GM23338 (cell line): Measurements from ENCODE around the gene DENND2A. TPM values are rescaled to one million over a fixed set of nuclear protein-coding genes. Genes with fewer than 3 reads are reported as not detected.

Experiments used
- ATAC-seq: fragments of 200-7000 bp; cut with Tn5 transposase; 3 replicates; pipeline ENCODE4 v1.9.1; 2020
- DNase-seq: peaks from one replicate; pipeline ENCODE4 v3.0.0-alpha.2; 2015; ENCODE audit warnings: low spot score
- H2AFZ ChIP-seq: fragments of 200-600 bp; sonication (generic); 2 replicates; pipeline ENCODE4 v1.8.0; 2016; ENCODE audit warnings: antibody characterized with exemption, mild to moderate bottlenecking, moderate library complexity
- H3F3A ChIP-seq: fragments of 200-600 bp; sonication (generic); replicated peaks from 2 replicates; pipeline ENCODE4 v1.8.0; 2017; ENCODE audit warnings: antibody characterized with exemption, mixed run types, low read depth
- H3K27ac ChIP-seq: fragments of 200-600 bp; sonication (generic); 2 replicates; pipeline ENCODE4 v1.6.1; 2016; ENCODE audit warnings: low read depth
- H3K27me3 ChIP-seq: fragments of 200-600 bp; sonication (generic); 2 replicates; pipeline ENCODE4 v1.8.0; 2016; ENCODE audit warnings: mild to moderate bottlenecking, mixed run types, moderate library complexity; ENCODE audit not compliant: insufficient read depth
- H3K36me3 ChIP-seq: fragments of 200-600 bp; sonication (generic); 2 replicates; pipeline ENCODE4 v1.8.0; 2016; ENCODE audit warnings: mild to moderate bottlenecking; ENCODE audit not compliant: insufficient read depth
- H3K4me1 ChIP-seq: fragments of 200-600 bp; sonication (generic); 2 replicates; pipeline ENCODE4 v1.8.0; 2016; ENCODE audit warnings: mild to moderate bottlenecking, moderate library complexity; ENCODE audit not compliant: insufficient read depth
- H3K4me2 ChIP-seq: fragments of 200-600 bp; sonication (generic); 2 replicates; pipeline ENCODE4 v1.7.1; 2017; ENCODE audit warnings: mixed run types
- H3K4me3 ChIP-seq: fragments of 200-600 bp; sonication (generic); 2 replicates; pipeline ENCODE4 v1.6.1; 2016; ENCODE audit warnings: mixed run types
- H3K79me2 ChIP-seq: fragments of 200-600 bp; sonication (generic); replicated peaks from 2 replicates; pipeline ENCODE4 v1.8.0; 2017; ENCODE audit warnings: mild to moderate bottlenecking; ENCODE audit not compliant: insufficient read depth
- H3K9me2 ChIP-seq: fragments of 200-600 bp; sonication (generic); 2 replicates; pipeline ENCODE4 v1.8.0; 2017; ENCODE audit not compliant: insufficient read depth
- H4K20me1 ChIP-seq: fragments of 200-600 bp; sonication (generic); replicated peaks from 2 replicates; pipeline ENCODE4 v1.8.0; 2017; ENCODE audit warnings: mild to moderate bottlenecking; ENCODE audit not compliant: insufficient read depth
- H3K27ac Mint-ChIP-seq: 2 replicates; pipeline ENCODE4 v1.8.0; 2020; ENCODE audit warnings: inconsistent platforms, mild to moderate bottlenecking, moderate library complexity, mixed read lengths
- H3K27me3 Mint-ChIP-seq: 3 replicates; pipeline ENCODE4 v1.8.0; 2022; ENCODE audit warnings: low read depth, mild to moderate bottlenecking, moderate library complexity, mixed read lengths, inconsistent platforms; ENCODE audit not compliant: insufficient read depth, poor library complexity
- H3K36me3 Mint-ChIP-seq: 3 replicates; pipeline ENCODE4 v1.8.0; 2021; ENCODE audit warnings: low read depth, mild to moderate bottlenecking, inconsistent platforms, moderate library complexity, mixed read lengths
- H3K4me1 Mint-ChIP-seq: 3 replicates; pipeline ENCODE4 v1.8.0; 2020; ENCODE audit warnings: mild to moderate bottlenecking, inconsistent platforms, mixed read lengths
- H3K4me3 Mint-ChIP-seq: 3 replicates; pipeline ENCODE4 v1.8.0; 2021; ENCODE audit warnings: moderate library complexity, mild to moderate bottlenecking, inconsistent platforms, mixed read lengths
- H3K9me3 Mint-ChIP-seq: 3 replicates; pipeline ENCODE4 v1.8.0; 2020; ENCODE audit warnings: moderate library complexity, mild to moderate bottlenecking, inconsistent platforms, mixed read lengths
- CREB1 ChIP-seq: fragments of 250-450 bp; sonication (Bioruptor Pico); IDR thresholded peaks from 2 replicates; pipeline ENCODE4 v1.5.0; 2020; ENCODE audit warnings: low read depth, mild to moderate bottlenecking, moderate library complexity
- ETS1 ChIP-seq: IDR thresholded peaks from 2 replicates; pipeline ENCODE4 v1.6.1; 2016; ENCODE audit warnings: antibody characterized with exemption
- EZH2 ChIP-seq: fragments of 200-600 bp; sonication (generic); IDR thresholded peaks from one replicate; pipeline ENCODE4 v1.8.0; 2017; ENCODE audit warnings: antibody characterized with exemption, mild to moderate bottlenecking, low read depth; ENCODE audit not compliant: unreplicated experiment
- EZH2phosphoT487 ChIP-seq: fragments of 200-600 bp; sonication (generic); IDR thresholded peaks from one replicate; pipeline ENCODE4 v1.8.1; 2018; ENCODE audit warnings: antibody characterized with exemption; ENCODE audit not compliant: unreplicated experiment
- JUNB ChIP-seq: IDR thresholded peaks from one replicate; pipeline ENCODE4 v1.6.1; 2016; ENCODE audit warnings: antibody characterized with exemption; ENCODE audit not compliant: unreplicated experiment
- NANOG ChIP-seq: IDR thresholded peaks from 2 replicates; pipeline ENCODE4 v1.6.1; 2016; ENCODE audit warnings: antibody characterized with exemption, borderline replicate concordance
- POLR2AphosphoS5 ChIP-seq: IDR thresholded peaks from 2 replicates; pipeline ENCODE4 v1.6.1; 2016; ENCODE audit warnings: antibody characterized with exemption, low read depth
- STAT1 ChIP-seq: IDR thresholded peaks from one replicate; pipeline ENCODE4 v1.6.1; 2016; ENCODE audit warnings: antibody characterized with exemption; ENCODE audit not compliant: unreplicated experiment
- ZNF114 ChIP-seq: fragments of 250-450 bp; sonication (Bioruptor Pico); IDR thresholded peaks from 2 replicates; pipeline ENCODE4 v1.5.0; 2020; ENCODE audit warnings: mild to moderate bottlenecking, moderate library complexity
- ZNF331 ChIP-seq: fragments of 250-450 bp; sonication (Bioruptor Pico); IDR thresholded peaks from 2 replicates; pipeline ENCODE4 v1.5.0; 2020; ENCODE audit warnings: low read depth, mild to moderate bottlenecking, moderate library complexity
- polyA plus RNA-seq: library from polyadenylated mRNA; unstranded; fragments of >200 nt; fragmentation: Nextera tagmentation; extraction: Ambion mirVana; gene quantifications from 2 replicates; pipeline ENCODE4 v1.2.1, GENCODE V29; 2016
- total RNA-seq: library from RNA; depleted of rRNA; stranded (reverse); fragments of >200 nt; shearing (Covaris generic); gene quantifications from 2 replicates; pipeline ENCODE4 v1.2.3, GENCODE V29; 2014
- TF ChIP-seq, protein P1 (sequence below): IDR thresholded peaks from one replicate; pipeline ENCODE4 v1.6.1; 2018; ENCODE audit warnings: antibody characterized with exemption; ENCODE audit not compliant: unreplicated experiment

The DENND2A gene
- total and polyA plus RNA-seq, 2 experiments from 2014 or later: 1.7 to 5.6 TPM

- Mint-ChIP-seq H3K4me3 (no peak overlapping the region), H3K27me3 (peaks cover 8% of the 10 kb centered on the region), H3K27ac (no peak overlapping the region), H3K36me3 (peaks cover 4% of the 10 kb centered on the region; the same call in 2 of the 3 replicates), H3K9me3 (no peaks in the 10 kb centered on the region), H3K4me1 (peaks cover 9% of the 10 kb centered on the region)
- Histone ChIP-seq H3K79me2 (no peaks in the 10 kb centered on the region), H3K27me3 (no peaks in the 10 kb centered on the region), H3K4me3 (no peak overlapping the region), H3K4me2 (no peak overlapping the region), H3F3A (no peaks in the 10 kb centered on the region), H3K4me1 (peaks cover 5% of the 10 kb centered on the region; the same call in 1 of the 2 replicates), H2AFZ (no peak overlapping the region), H3K9me2 (no peaks in the 10 kb centered on the region), H3K36me3 (no peaks in the 10 kb centered on the region), H4K20me1 (no peaks in the 10 kb centered on the region), H3K27ac (no peak overlapping the region)
- ATAC-seq (no peak), DNase-seq (no peak)
- TF ChIP-seq POLR2AphosphoS5: no peak
- no peak for TF ChIP-seq ZNF114 (CRISPR knock-in tag)
- no peak for TF ChIP-seq JUNB
Measured at GRCh38 chr7:140604076-140604475, 36.5 kb downstream of the DENND2A start.

- ATAC-seq (no peak), DNase-seq (no peak)
- Histone ChIP-seq H3K27ac (no peak overlapping the region), H3K36me3 (no peaks in the 10 kb centered on the region), H3F3A (no peaks in the 10 kb centered on the region), H3K27me3 (no peaks in the 10 kb centered on the region), H3K4me1 (peaks cover 5% of the 10 kb centered on the region; the same call in 1 of the 2 replicates), H3K4me3 (no peak overlapping the region), H3K9me2 (no peaks in the 10 kb centered on the region), H3K79me2 (no peaks in the 10 kb centered on the region), H2AFZ (no peak overlapping the region), H4K20me1 (no peaks in the 10 kb centered on the region), H3K4me2 (no peak overlapping the region)
- Mint-ChIP-seq H3K4me1 (peaks cover 11% of the 10 kb centered on the region), H3K36me3 (peaks cover 4% of the 10 kb centered on the region; the same call in 2 of the 3 replicates), H3K27me3 (peaks cover 6% of the 10 kb centered on the region), H3K4me3 (no peak overlapping the region), H3K27ac (peak overlapping the region; percentile 7; the same call in 1 of the 2 replicates), H3K9me3 (no peaks in the 10 kb centered on the region)
- TF ChIP-seq ZNF114 (CRISPR knock-in tag): no peak
- no peak for TF ChIP-seq ETS1
- TF ChIP-seq CREB1: no peak
- no peak for TF ChIP-seq NANOG
Measured at GRCh38 chr7:140601566-140602174, 38.9 kb downstream of the DENND2A start.

- Histone ChIP-seq H3F3A (no peaks in the 10 kb centered on the region), H3K27ac (no peak overlapping the region), H3K27me3 (no peaks in the 10 kb centered on the region), H3K9me2 (no peaks in the 10 kb centered on the region), H2AFZ (no peak overlapping the region), H4K20me1 (no peaks in the 10 kb centered on the region), H3K36me3 (no peaks in the 10 kb centered on the region), H3K79me2 (no peaks in the 10 kb centered on the region), H3K4me3 (no peak overlapping the region), H3K4me2 (no peak overlapping the region), H3K4me1 (peaks cover 5% of the 10 kb centered on the region; the same call in 1 of the 2 replicates)
- Mint-ChIP-seq H3K27ac (no peak overlapping the region), H3K9me3 (no peaks in the 10 kb centered on the region), H3K27me3 (peaks cover 6% of the 10 kb centered on the region), H3K4me1 (peaks cover 12% of the 10 kb centered on the region), H3K36me3 (peaks cover 4% of the 10 kb centered on the region; the same call in 2 of the 3 replicates), H3K4me3 (no peak overlapping the region)
- DNase-seq (no peak), ATAC-seq (no peak)
- TF ChIP-seq STAT1 (no peak), ZNF331 (no peak), EZH2 (no peak), ZNF114 (CRISPR knock-in tag) (no peak), EZH2phosphoT487 (no peak), NANOG (no peak), JUNB (no peak)
- TF ChIP-seq, protein P1, sequence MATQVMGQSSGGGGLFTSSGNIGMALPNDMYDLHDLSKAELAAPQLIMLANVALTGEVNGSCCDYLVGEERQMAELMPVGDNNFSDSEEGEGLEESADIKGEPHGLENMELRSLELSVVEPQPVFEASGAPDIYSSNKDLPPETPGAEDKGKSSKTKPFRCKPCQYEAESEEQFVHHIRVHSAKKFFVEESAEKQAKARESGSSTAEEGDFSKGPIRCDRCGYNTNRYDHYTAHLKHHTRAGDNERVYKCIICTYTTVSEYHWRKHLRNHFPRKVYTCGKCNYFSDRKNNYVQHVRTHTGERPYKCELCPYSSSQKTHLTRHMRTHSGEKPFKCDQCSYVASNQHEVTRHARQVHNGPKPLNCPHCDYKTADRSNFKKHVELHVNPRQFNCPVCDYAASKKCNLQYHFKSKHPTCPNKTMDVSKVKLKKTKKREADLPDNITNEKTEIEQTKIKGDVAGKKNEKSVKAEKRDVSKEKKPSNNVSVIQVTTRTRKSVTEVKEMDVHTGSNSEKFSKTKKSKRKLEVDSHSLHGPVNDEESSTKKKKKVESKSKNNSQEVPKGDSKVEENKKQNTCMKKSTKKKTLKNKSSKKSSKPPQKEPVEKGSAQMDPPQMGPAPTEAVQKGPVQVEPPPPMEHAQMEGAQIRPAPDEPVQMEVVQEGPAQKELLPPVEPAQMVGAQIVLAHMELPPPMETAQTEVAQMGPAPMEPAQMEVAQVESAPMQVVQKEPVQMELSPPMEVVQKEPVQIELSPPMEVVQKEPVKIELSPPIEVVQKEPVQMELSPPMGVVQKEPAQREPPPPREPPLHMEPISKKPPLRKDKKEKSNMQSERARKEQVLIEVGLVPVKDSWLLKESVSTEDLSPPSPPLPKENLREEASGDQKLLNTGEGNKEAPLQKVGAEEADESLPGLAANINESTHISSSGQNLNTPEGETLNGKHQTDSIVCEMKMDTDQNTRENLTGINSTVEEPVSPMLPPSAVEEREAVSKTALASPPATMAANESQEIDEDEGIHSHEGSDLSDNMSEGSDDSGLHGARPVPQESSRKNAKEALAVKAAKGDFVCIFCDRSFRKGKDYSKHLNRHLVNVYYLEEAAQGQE: no peak
Measured at GRCh38 chr7:140600341-140600740, 40.3 kb downstream of the DENND2A start.
